ENCODE measurements around the gene NFATC2.
"Not testable (repeated sequence)": the region's sequence is repeated elsewhere in the genome, so short reads cannot be mapped to it uniquely, and the experiment has no call there.

- not testable (repeated sequence) for TF ChIP-seq CTCF (IDR thresholded peaks at IDR 0.05); POLR2A (IDR thresholded peaks at IDR 0.05; ENCODE audit: low read depth); EP300 (IDR thresholded peaks at IDR 0.05); POLR2AphosphoS5 (IDR thresholded peaks at IDR 0.05)
Observed at GRCh38 chr20:51540074-51540473, 2.4 kb downstream of the NFATC2 start.

Data from esophagus muscularis mucosa (tissue), 4 donors.